GM19452 (cell line): ENCODE results near the gene KCNC1.

Experiments
- ATAC-seq: cut with Tn5 transposase; IDR thresholded peaks from one replicate; pipeline ENCODE4 v1.9.1; 2021; ENCODE audit not compliant: unreplicated experiment

KCNC1 gene

DNA sequence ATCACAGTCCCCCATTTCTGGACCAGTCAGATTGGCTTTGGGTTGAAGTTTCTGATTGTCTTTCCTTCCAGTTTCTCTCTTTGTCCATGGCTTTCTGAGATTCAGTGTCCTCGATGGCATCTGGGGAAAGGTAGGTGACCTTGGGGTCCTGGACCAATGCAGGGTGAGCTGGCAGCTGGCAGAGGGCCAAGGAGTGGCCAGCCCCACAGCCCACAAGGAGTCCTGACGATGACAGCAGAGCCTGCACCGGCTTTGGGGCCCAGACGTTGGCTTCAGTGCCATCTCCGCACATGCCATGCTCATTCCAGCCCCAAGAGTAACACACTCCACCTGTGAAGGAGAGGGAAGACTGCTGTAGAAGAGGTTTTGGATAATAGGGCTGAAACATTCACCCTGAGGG, 53.5 kb downstream of the KCNC1 start:
- no peak for ATAC-seq

- no peak for ATAC-seq
These were observed 55.9 kb downstream of the KCNC1 start for GRCh38 chr11:17790453-17790852.

GRCh38 chr11:17791144-17791543, 56.6 kb downstream of the KCNC1 start:
- ATAC-seq: no peak

- no peak for ATAC-seq
These were observed 57.6 kb downstream of the KCNC1 start for GRCh38 chr11:17792161-17792560.

DNA sequence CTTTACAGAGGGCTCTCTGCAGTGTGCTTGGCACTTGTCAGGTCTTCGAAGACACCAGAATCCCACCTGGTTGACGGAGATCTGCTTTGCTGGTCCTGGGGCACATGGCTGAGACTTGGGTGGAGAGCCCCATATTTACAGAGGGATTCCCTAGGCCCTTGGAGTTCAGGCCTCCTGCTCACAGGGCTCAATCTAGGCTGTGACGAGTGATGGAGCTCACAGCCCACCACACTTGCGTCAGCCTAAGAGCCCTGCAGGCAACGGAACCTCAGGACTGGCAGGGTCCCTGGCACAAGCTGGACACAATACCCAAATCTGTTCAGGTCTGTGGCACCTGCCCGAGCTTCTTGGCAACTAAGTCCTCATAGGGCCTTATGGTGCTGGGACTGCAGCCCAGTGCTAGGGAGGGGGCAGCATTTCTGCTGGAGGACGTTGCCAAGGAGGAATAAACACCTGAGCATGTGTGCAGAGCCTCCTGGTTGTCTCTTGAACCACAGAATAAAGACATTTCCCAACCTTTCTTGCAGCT, 59.1 kb downstream of the KCNC1 start:
- no peak for ATAC-seq

- ATAC-seq: no peak
These were observed 60.4 kb downstream of the KCNC1 start for GRCh38 chr11:17794981-17795380.

DNA sequence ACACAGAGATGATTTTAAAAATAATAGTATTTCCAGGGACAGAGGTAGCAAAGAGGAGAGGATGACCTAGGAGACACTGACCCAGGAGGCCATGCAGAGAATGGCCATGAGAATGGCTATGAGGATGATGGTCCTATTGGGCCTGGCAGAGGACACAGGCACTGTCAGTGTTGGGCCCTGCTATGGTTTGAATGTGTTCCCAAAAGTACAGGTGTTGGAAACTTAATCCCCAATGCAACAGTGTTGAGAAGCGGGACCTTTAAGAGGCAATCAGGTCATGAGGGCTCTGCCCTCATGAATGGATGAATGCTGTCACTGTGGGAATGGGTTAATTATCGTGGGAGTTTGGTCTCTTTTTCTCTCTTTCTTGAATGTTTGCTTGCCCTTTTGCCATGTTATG, 61.6 kb downstream of the KCNC1 start:
- no peak for ATAC-seq

DNA sequence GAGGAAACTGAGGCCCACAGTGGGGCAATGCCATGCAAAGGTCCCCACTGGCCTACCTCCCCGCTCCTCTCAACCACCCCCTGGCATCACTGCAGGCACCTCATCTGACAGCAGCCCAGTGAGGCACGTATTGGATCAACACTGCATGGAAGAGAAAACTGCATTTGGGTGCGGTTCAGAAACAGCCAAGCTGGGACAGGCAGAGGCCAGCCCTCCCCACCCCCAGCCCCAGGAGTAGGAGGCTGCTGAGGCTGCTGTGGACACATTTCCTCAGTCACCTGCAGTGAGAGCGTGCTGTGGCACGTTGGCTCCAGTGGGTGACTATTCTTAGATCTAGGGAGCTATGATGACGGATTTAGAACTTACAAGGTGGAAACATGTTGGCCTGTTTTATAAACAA, 63.7 kb downstream of the KCNC1 start:
- no peak for ATAC-seq

GRCh38 chr11:17798716-17799115, 64.1 kb downstream of the KCNC1 start:
- ATAC-seq: no peak

- no peak for ATAC-seq
These were observed 64.6 kb downstream of the KCNC1 start for GRCh38 chr11:17799147-17799546.

DNA sequence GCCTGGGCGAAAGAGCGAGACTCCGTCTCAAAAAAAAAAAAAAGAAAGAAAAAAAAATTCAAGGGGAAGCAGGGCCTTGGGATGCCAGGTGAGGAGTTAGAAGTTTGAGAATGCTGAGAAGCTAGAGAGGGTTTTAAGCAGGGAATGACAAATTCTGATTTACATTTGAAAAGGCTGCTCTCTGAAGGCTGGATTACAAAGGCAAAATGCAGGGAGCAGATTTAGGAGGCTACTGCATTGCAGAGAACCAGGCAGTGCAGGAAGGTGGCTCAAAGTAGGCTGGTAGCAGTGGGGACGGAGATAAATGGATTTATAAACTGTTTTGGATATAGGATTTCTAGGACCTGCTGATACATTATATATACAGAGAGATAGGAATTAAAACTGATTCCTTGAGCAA, 66.6 kb downstream of the KCNC1 start:
- no peak for ATAC-seq

- ATAC-seq: no peak
These were observed 67.9 kb downstream of the KCNC1 start for GRCh38 chr11:17802491-17802890.

- ATAC-seq: no peak
These were observed 69.3 kb downstream of the KCNC1 start for GRCh38 chr11:17803754-17804334.

DNA sequence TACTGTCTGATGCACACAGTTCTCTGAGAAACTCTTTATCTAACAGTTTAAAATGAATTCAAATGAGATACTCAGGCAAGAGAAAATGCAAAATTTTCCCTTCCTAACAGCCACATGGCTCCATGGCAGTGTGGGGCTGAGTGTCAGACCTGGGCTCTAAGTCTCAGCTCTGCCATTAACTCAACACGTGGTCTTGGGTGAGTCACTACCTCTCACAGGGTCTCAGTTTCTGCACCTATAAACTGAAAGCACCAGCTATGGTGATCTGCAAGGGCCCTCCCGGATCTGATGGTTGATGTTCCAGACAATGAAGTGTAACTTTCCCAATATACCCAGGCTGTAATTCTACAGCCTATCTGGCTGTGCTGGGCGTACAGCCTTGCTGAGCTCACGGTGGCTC, 70.5 kb downstream of the KCNC1 start:
- ATAC-seq: no peak

DNA sequence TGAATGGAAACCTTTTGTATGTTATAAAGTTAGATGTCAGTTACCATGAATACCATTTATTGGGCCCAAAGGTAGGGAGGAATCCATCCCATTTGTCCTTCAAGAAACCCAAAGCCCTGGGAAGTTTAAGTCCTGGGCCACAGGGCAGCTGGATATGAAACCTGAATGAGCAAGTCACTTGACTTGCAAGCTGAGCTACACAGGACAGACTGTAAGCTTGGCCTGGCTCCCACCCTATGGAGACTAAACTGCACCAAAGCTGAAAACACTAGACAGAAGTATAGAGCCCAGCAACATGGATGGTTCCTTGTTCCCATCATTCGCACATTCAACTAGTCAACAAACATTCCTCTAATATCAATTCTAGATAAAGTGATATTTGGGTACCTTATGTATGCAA, 71.3 kb downstream of the KCNC1 start:
- ATAC-seq: no peak

DNA sequence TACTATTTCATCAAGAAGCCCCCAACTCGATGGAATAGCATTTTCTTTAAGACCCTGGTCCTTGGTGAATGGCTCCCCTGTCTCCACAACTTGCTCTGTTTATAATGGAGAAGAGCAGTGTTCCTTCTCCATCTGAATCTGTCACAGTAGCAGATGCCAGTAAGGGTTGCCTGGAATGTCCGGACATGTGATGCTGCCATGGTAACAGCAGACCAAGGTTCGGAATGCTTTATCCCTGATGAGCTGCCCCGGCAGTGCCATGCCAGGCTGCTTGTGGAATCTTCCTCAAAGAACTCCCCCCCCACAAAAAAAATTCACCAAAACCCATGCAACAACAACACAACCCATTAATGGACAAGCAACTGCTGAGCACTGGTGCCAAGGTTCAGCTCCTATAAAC, 72.5 kb downstream of the KCNC1 start:
- no peak for ATAC-seq

- no peak for ATAC-seq
These were observed 75.5 kb downstream of the KCNC1 start for GRCh38 chr11:17810041-17810440.

DNA sequence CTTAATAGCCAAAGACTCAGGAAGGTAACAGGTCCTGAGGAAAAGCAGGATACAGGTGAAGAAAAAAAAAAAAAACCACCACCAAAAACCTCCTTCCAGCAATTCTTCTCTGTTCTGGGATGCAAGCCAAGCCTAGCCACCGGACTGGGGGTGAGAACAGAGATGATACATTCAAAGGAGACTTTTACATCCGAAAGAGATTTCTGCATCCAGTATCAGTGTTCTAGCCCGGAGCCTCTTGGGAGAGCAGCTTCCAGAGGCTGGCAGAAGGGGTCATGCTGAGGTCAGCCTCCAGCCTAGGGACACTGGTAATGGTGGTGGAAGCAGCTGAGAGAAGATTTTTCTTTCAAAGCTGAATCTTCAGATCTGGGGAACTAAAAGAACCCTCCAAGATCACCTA, 76.2 kb downstream of the KCNC1 start:
- no peak for ATAC-seq

- ATAC-seq: no peak
These were observed 76.8 kb downstream of the KCNC1 start for GRCh38 chr11:17811352-17811751.

GRCh38 chr11:17812091-17812864, 77.7 kb downstream of the KCNC1 start:
- ATAC-seq: no peak

GRCh38 chr11:17812865-17813187, 78.2 kb downstream of the KCNC1 start:
- no peak for ATAC-seq

DNA sequence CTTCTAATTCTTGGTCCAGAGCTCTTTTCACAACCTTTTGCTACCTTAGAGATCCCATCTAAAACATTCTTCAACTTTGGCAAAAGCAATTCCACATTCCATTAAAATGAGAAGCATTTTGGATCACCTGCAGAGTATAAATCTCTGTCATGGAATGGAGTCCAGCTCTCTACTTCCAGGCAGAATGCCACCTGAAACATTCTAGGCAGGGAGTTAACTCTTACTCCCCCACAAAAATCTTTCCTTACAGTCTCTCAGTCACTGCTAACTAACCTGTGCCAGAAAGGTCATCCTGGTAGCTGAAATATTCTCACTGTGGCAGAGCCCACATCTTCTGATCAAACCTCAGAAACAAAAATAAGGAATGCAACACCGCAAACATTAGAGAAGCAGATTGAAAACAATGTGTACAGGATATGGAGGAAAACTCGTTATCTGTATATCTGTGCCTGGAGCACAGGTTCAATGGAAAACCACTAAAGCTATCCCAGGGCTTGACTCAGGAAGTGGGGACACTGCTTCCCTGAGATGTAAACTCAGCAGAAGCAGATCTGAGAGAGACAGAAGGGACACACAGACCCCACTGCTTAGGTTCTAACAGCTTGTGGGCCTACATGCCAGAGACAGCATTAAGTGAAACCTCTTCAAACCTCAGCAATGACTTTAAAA, 78.9 kb downstream of the KCNC1 start:
- no peak for ATAC-seq
